Measurements from ENCODE around the gene PDSS2. TPM values are rescaled to one million over a fixed set of nuclear protein-coding genes. Genes with fewer than 3 reads are reported as not detected.

Gene PDSS2
- total RNA-seq, 1 experiment from 2014 or later = 14.8 TPM

DNA sequence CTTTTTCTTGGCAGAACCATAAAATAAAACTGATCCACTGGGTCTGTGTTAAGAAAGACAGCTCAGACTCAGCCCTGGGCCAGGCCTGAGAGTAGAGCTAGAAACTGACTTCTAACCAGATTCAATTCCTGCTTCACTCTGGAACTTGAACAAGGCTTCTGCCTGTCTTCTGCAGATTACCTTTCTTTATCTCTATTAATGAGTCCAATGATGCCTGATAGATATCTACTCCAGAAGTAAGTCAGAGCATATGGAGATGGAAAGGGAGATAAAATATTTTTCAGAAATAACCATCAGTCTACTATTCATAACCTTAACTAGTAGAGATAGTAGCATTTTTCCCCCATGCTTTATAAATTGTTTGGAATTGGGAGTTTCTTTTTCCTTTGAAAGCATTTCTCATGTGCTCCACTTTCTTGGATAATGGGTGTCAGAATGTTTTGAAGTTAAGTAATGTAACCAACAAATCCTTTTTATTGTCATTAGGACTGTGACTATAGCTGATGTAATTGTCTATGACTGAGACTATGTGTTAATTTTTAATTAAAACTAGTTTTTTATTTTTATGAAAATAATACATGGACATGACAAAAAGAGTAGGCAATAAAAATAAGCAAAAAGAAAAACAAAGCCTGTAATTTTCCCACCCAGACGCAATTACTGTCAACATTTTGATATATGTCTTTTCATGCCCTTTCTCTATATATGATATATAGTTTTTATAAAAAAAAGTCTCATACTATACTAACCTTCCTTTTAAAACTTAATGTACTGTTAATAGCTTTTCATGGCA lies 37.7 kb upstream of the PDSS2 start:
- TF ChIP-seq, protein P1, sequence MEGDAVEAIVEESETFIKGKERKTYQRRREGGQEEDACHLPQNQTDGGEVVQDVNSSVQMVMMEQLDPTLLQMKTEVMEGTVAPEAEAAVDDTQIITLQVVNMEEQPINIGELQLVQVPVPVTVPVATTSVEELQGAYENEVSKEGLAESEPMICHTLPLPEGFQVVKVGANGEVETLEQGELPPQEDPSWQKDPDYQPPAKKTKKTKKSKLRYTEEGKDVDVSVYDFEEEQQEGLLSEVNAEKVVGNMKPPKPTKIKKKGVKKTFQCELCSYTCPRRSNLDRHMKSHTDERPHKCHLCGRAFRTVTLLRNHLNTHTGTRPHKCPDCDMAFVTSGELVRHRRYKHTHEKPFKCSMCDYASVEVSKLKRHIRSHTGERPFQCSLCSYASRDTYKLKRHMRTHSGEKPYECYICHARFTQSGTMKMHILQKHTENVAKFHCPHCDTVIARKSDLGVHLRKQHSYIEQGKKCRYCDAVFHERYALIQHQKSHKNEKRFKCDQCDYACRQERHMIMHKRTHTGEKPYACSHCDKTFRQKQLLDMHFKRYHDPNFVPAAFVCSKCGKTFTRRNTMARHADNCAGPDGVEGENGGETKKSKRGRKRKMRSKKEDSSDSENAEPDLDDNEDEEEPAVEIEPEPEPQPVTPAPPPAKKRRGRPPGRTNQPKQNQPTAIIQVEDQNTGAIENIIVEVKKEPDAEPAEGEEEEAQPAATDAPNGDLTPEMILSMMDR (IDR thresholded peaks at IDR 0.05; ENCODE audit: unreplicated experiment) = no peak
- no peaks in the 10 kb centered on the region for H3K36me3 Mint-ChIP-seq (ENCODE audit: insufficient read depth, unreplicated experiment)
- intact Hi-C loops (cut with micrococcal nuclease; ENCODE audit: unreplicated experiment) = loop anchor here (10.0 kb wide), 1 partner anchor 168 kb away; no protein-coding TSS in a partner anchor
- no peaks in the 10 kb centered on the region for H3K27me3 Mint-ChIP-seq (ENCODE audit: unreplicated experiment)
- no TSS peak for BruUV-seq (replicated peaks)
- H3K27ac Mint-ChIP-seq (ENCODE audit: unreplicated experiment) = no peak overlapping the region
- DNase-seq = no peak
- H3K4me1 Mint-ChIP-seq (ENCODE audit: low read depth, unreplicated experiment) = no peaks in the 10 kb centered on the region
- CTCF ChIA-PET = no interaction called here
- H3K9me3 Mint-ChIP-seq (ENCODE audit: low read depth, unreplicated experiment) = no peaks in the 10 kb centered on the region
- H3K4me3 Mint-ChIP-seq (ENCODE audit: low read depth, unreplicated experiment) = no peak overlapping the region

DNA sequence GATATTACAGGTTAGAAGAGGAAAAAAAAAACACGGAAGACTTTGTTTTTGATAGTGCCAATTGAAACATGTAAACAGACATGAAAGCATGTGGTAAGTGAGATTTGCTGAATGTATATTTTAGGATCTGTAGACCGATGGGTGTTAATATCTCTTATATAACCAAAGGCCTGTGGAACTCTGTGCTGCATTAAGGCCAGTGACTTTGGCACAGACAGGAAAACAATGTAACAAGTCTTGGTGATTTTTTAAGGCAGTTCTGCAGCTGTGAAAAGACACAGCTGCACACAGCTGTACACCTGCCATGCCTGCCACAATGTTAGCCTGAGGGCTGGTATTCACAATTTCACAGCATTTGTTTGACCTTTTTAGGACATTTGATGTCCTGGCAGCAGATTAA lies 36.6 kb upstream of the PDSS2 start:
- no TSS peak for BruUV-seq (replicated peaks)
- Mint-ChIP-seq H3K9me3 (ENCODE audit: low read depth, unreplicated experiment) (no peaks in the 10 kb centered on the region), H3K4me3 (ENCODE audit: low read depth, unreplicated experiment) (no peak overlapping the region), H3K36me3 (ENCODE audit: insufficient read depth, unreplicated experiment) (peaks cover 6% of the 10 kb centered on the region), H3K4me1 (ENCODE audit: low read depth, unreplicated experiment) (no peaks in the 10 kb centered on the region), H3K27ac (ENCODE audit: unreplicated experiment) (no peak overlapping the region), H3K27me3 (ENCODE audit: unreplicated experiment) (no peaks in the 10 kb centered on the region)
- CTCF ChIA-PET = interaction anchor here (0.7 kb wide), 1 partner anchor 8 kb away, joined by 3 read pairs; no protein-coding TSS in a partner anchor
- TF ChIP-seq, protein P1 (IDR thresholded peaks at IDR 0.05; ENCODE audit: unreplicated experiment) = no peak
- no peak for DNase-seq
- intact Hi-C loops (cut with micrococcal nuclease; ENCODE audit: unreplicated experiment) = loop anchor here (10.0 kb wide), 1 partner anchor 169 kb away; no protein-coding TSS in a partner anchor

DNA sequence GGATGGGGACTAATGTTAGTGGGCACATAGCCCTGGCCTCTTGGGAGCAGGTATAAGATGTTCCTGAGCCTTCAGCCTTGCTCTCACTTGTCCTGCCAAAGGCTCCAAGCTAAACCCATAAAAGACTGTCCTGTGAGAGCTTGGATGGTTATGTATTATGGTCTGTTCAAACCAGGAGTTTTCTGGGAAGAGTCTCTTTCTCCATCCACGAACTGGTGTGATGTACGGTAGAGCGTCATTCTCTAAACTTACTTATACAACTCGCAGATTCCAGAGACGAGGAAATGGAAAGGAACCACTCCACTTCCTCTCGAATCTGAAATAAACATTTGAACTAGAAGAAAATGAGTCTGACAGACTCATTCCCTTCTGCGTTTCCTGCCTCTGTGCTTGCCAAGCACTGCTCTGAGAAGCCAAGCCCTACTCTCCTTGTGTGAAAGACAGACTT lies 35.9 kb upstream of the PDSS2 start:
- H3K9me3 Mint-ChIP-seq (ENCODE audit: low read depth, unreplicated experiment) = no peaks in the 10 kb centered on the region
- no peak overlapping the region for H3K27ac Mint-ChIP-seq (ENCODE audit: unreplicated experiment)
- no TSS peak for BruUV-seq (replicated peaks)
- H3K27me3 Mint-ChIP-seq (ENCODE audit: unreplicated experiment) = no peaks in the 10 kb centered on the region
- H3K4me3 Mint-ChIP-seq (ENCODE audit: low read depth, unreplicated experiment) = no peak overlapping the region
- intact Hi-C loops (cut with micrococcal nuclease; ENCODE audit: unreplicated experiment) = loop anchor here (10.0 kb wide), 1 partner anchor 170 kb away; no protein-coding TSS in a partner anchor
- CTCF ChIA-PET = interaction anchor here (0.7 kb wide), 1 partner anchor 8 kb away, joined by 3 read pairs; no protein-coding TSS in a partner anchor
- TF ChIP-seq, protein P1 (IDR thresholded peaks at IDR 0.05; ENCODE audit: unreplicated experiment) = no peak
- no peak for DNase-seq
- H3K36me3 Mint-ChIP-seq (ENCODE audit: insufficient read depth, unreplicated experiment) = peaks cover 13% of the 10 kb centered on the region
- no peaks in the 10 kb centered on the region for H3K4me1 Mint-ChIP-seq (ENCODE audit: low read depth, unreplicated experiment)

DNA sequence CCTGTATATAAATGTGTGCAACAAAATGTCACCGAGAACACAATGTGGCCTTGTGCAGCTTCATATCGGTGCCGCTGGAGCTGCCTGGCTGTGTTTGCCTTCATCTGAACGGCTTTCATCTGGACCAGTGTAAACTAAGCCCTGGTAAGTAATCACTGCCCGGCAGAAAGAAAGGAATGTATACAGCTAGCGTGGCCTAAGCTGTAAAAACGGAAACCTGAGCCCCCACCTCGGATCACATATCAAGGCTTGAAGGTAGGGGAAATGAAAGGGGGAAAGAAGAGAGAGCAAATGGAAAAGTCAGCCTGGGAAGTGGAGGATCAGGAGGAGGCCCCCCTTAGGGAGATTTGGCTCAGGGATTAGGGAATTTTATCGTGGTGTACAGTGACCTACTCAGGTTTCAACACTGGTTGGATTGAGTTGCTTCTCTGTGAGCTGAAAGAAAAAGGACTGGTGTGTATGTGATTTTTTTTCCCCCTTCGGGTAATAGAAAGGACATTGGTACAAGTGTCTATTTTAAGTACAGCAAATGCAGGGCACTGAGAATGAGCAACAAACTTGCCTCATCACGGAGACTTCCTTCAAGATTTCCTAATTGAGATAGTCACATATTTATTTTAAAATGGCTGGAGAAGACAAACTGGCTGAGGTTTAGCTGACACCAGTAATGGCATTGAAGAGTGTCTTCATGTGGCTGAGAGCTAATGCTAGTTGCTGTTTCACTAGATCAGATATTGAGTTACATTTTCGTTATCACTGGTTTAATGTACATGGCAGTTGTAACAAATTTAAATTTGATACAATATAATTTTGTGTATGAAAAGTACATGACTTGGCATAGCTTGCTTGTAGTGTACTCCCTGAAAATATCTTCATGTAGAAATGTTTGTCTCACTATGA lies 34.0 kb upstream of the PDSS2 start:
- H3K27ac Mint-ChIP-seq (ENCODE audit: unreplicated experiment) = no peak overlapping the region
- intact Hi-C loops (cut with micrococcal nuclease; ENCODE audit: unreplicated experiment) = loop anchor here (10.0 kb wide), 1 partner anchor 171 kb away; no protein-coding TSS in a partner anchor
- H3K4me1 Mint-ChIP-seq (ENCODE audit: low read depth, unreplicated experiment) = peaks cover 9% of the 10 kb centered on the region
- H3K9me3 Mint-ChIP-seq (ENCODE audit: low read depth, unreplicated experiment) = no peaks in the 10 kb centered on the region
- TF ChIP-seq, protein P1 (IDR thresholded peaks at IDR 0.05; ENCODE audit: unreplicated experiment) = no peak
- H3K27me3 Mint-ChIP-seq (ENCODE audit: unreplicated experiment) = peaks cover 13% of the 10 kb centered on the region
- CTCF ChIA-PET = interaction anchor here (0.6 kb wide), 1 partner anchor 1578 kb away, joined by 3 read pairs; no protein-coding TSS in a partner anchor
- peaks cover 30% of the 10 kb centered on the region for H3K36me3 Mint-ChIP-seq (ENCODE audit: insufficient read depth, unreplicated experiment)
- no peak for DNase-seq
- no peak overlapping the region for H3K4me3 Mint-ChIP-seq (ENCODE audit: low read depth, unreplicated experiment)
- no TSS peak for BruUV-seq (replicated peaks)
